Glomerular endothelial cell (primary cell): Measurements from ENCODE around the gene ARHGAP21. TPM values are rescaled to one million over a fixed set of nuclear protein-coding genes. Genes with fewer than 3 reads are reported as not detected.

Experiments
- DNase-seq: peaks from one replicate; pipeline ENCODE4 v3.0.0-alpha.2; 2011; ENCODE audit warnings: low read depth, low spot score; ENCODE audit errors: extremely low read depth
- total RNA-seq: library from RNA; depleted of rRNA; stranded (reverse); fragments of >200 nt; gene quantifications from 2 replicates; pipeline ENCODE4 v1.2.3, GENCODE V29; 2015

ARHGAP21 gene
- total RNA-seq, 1 donor from 2014 or later: 70.8 TPM

- no peak for DNase-seq
These were observed 178.1 kb downstream of the ARHGAP21 start for GRCh38 chr10:24545585-24545984.

GRCh38 chr10:24544776-24545175, 178.9 kb downstream of the ARHGAP21 start:
- DNase-seq: no peak

- DNase-seq: no peak
These were observed 181.1 kb downstream of the ARHGAP21 start for GRCh38 chr10:24542314-24543270.

- no peak for DNase-seq
These were observed 182.4 kb downstream of the ARHGAP21 start for GRCh38 chr10:24541239-24541753.

- DNase-seq: no peak
These were observed 187.1 kb downstream of the ARHGAP21 start for GRCh38 chr10:24536636-24537035.

GRCh38 chr10:24533981-24534380, 189.7 kb downstream of the ARHGAP21 start:
- no peak for DNase-seq

Other genes starting within 250 kb of the ARHGAP21 start
- gene PRTFDC1, start 228.7 kb upstream of the ARHGAP21 start, total RNA-seq: 2.8 and 8.1 TPM in 2 replicates